PC-9 (cell line): ENCODE results near the gene PI4K2B. TPM values are rescaled to one million over a fixed set of nuclear protein-coding genes. Genes with fewer than 3 reads are reported as not detected.

Source experiments
- BruUV-seq: library from RNA; stranded (reverse); fragments of 400-500 nt; replicated peaks from 2 replicates; lab custom pipeline; 2021; lab: Mats Ljungman, UMichigan
- CTCF ChIA-PET: fragments of 300-600 bp; sonication (Branson Sonifier 250); formaldehyde crosslinking; loops from one replicate; lab custom pipeline; 2022; ENCODE audit warnings: antibody characterized with exemption; lab: Charles Lee
- POLR2A ChIA-PET: fragments of 300-600 bp; sonication (Branson Sonifier 250); formaldehyde crosslinking; loops from one replicate; lab custom pipeline; 2022; ENCODE audit warnings: antibody characterized with exemption; ENCODE audit not compliant: unreplicated experiment; lab: Charles Lee
- DNase-seq, 2 experiments: peaks; one replicate each; pipeline versions ENCODE4 v3.0.0 to v3.0.0-alpha.2; 2015 to 2022; ENCODE audit warnings: mixed read lengths in 1 of 2
- H2AFZ ChIP-seq: fragments of 200-600 bp; sonication (generic); 2 replicates; pipeline ENCODE4 v1.8.1; 2017; ENCODE audit warnings: antibody characterized with exemption
- H3F3A ChIP-seq: fragments of 200-600 bp; sonication (generic); 2 replicates; pipeline ENCODE4 v1.8.1; 2017; ENCODE audit warnings: antibody characterized with exemption, mild to moderate bottlenecking, low read depth; ENCODE audit not compliant: insufficient read depth
- H3K27ac ChIP-seq: fragments of 200-600 bp; sonication (generic); 2 replicates; pipeline ENCODE4 v1.6.1; 2016; ENCODE audit warnings: mixed run types
- H3K27me3 ChIP-seq: fragments of 200-600 bp; sonication (generic); 2 replicates; pipeline ENCODE4 v1.6.1; 2016; ENCODE audit warnings: low read depth, mixed run types; ENCODE audit not compliant: insufficient read depth
- H3K36me3 ChIP-seq: fragments of 200-600 bp; sonication (generic); 2 replicates; pipeline ENCODE4 v1.6.1; 2016; ENCODE audit warnings: low read depth, mixed run types
- H3K4me1 ChIP-seq: fragments of 200-600 bp; sonication (generic); replicated peaks from 2 replicates; pipeline ENCODE4 v1.6.1; 2016; ENCODE audit warnings: mixed run types; ENCODE audit not compliant: insufficient read depth
- H3K4me2 ChIP-seq: fragments of 200-600 bp; sonication (generic); 2 replicates; pipeline ENCODE4 v1.6.1; 2017; ENCODE audit warnings: mixed run types
- H3K4me3 ChIP-seq: fragments of 200-600 bp; sonication (generic); 2 replicates; pipeline ENCODE4 v1.6.1; 2016; ENCODE audit warnings: mixed run types
- H3K79me2 ChIP-seq: fragments of 200-600 bp; sonication (generic); 2 replicates; pipeline ENCODE4 v1.6.1; 2017; ENCODE audit warnings: low read depth, mixed run types
- H3K9me2 ChIP-seq: fragments of 200-600 bp; sonication (generic); 2 replicates; pipeline ENCODE4 v1.8.1; 2017; ENCODE audit warnings: mild to moderate bottlenecking; ENCODE audit not compliant: insufficient read depth
- H3K9me3 ChIP-seq: fragments of 200-600 bp; sonication (generic); 2 replicates; pipeline ENCODE4 v1.8.1; 2016; ENCODE audit warnings: low read depth; ENCODE audit not compliant: insufficient read depth
- H4K20me1 ChIP-seq: fragments of 200-600 bp; sonication (generic); 2 replicates; pipeline ENCODE4 v1.8.1; 2017; ENCODE audit not compliant: insufficient read depth
- CTCF ChIP-seq: fragments of 200-600 bp; sonication (generic); conservative IDR thresholded peaks from 2 replicates; pipeline ENCODE4 v1.6.1; 2017; ENCODE audit warnings: mixed run types, antibody characterized with exemption, mild to moderate bottlenecking, moderate library complexity
- EZH2 ChIP-seq: fragments of 200-600 bp; sonication (generic); IDR thresholded peaks from 2 replicates; pipeline ENCODE4 v1.8.0; 2017; ENCODE audit warnings: antibody characterized with exemption, low read depth
- intact Hi-C: fragments of 100-400 bp; cut with micrococcal nuclease; formaldehyde crosslinking; loops from one replicate; pipeline ENCODE4 v1.10.0; 2022; ENCODE audit not compliant: unreplicated experiment
- total RNA-seq: library from RNA; stranded (reverse); gene quantifications from 2 replicates; pipeline ENCODE4 v1.2.3, GENCODE V29; 2021

Gene PI4K2B
- total RNA-seq, 1 experiment from 2014 or later = 19.3 TPM

GRCh38 chr4:25306518-25307057 is 72.8 kb downstream of the PI4K2B start:
- Histone ChIP-seq H3K4me3 (no peak overlapping the region), H3K27me3 (no peaks in the 10 kb centered on the region), H3K79me2 (no peaks in the 10 kb centered on the region), H4K20me1 (no peaks in the 10 kb centered on the region), H3K36me3 (no peaks in the 10 kb centered on the region), H3K4me1 (no peaks in the 10 kb centered on the region), H2AFZ (no peak overlapping the region), H3K4me2 (no peak overlapping the region), H3K9me2 (no peaks in the 10 kb centered on the region), H3K9me3 (no peaks in the 10 kb centered on the region), H3F3A (no peaks in the 10 kb centered on the region), H3K27ac (no peak overlapping the region)
- ChIA-PET POLR2A (no interaction called here), CTCF (interaction anchor here (0.5 kb wide), 1 partner anchor 12 kb away, joined by 3 read pairs; no protein-coding TSS in a partner anchor)
- no TSS peak for BruUV-seq
- TF ChIP-seq CTCF = no peak
- TF ChIP-seq EZH2 = no peak
- intact Hi-C loops = no loop called here
- no peak for DNase-seq

GRCh38 chr4:25307596-25307995 is 73.8 kb downstream of the PI4K2B start:
- no peaks in the 10 kb centered on the region for H3F3A ChIP-seq
- no peak overlapping the region for H3K4me3 ChIP-seq
- no peaks in the 10 kb centered on the region for H3K9me2 ChIP-seq
- CTCF ChIA-PET = no interaction called here
- H3K27ac ChIP-seq = no peak overlapping the region
- no peaks in the 10 kb centered on the region for H3K27me3 ChIP-seq
- H3K79me2 ChIP-seq = no peaks in the 10 kb centered on the region
- intact Hi-C loops = no loop called here
- TF ChIP-seq EZH2 (no peak), CTCF (no peak)
- H4K20me1 ChIP-seq = no peaks in the 10 kb centered on the region
- no peak overlapping the region for H3K4me2 ChIP-seq
- H3K4me1 ChIP-seq = peaks cover 5% of the 10 kb centered on the region
- no peak overlapping the region for H2AFZ ChIP-seq
- no peaks in the 10 kb centered on the region for H3K36me3 ChIP-seq
- H3K9me3 ChIP-seq = 0 out of 2 replicates have a peak, but pooled peaks cover 3% of the 10 kb centered on the region
- POLR2A ChIA-PET = no interaction called here
- DNase-seq = no peak
- no TSS peak for BruUV-seq

GRCh38 chr4:25308306-25308705 is 74.5 kb downstream of the PI4K2B start:
- H3K9me2 ChIP-seq = no peaks in the 10 kb centered on the region
- ChIA-PET CTCF (no interaction called here), POLR2A (no interaction called here)
- H3K4me2 ChIP-seq = no peak overlapping the region
- no peak for TF ChIP-seq CTCF
- no peak for TF ChIP-seq EZH2
- H4K20me1 ChIP-seq = no peaks in the 10 kb centered on the region
- 0 out of 2 replicates have a peak, but pooled peaks cover 3% of the 10 kb centered on the region for H3K9me3 ChIP-seq
- H3K4me1 ChIP-seq = peaks cover 5% of the 10 kb centered on the region
- H3K36me3 ChIP-seq = no peaks in the 10 kb centered on the region
- H3F3A ChIP-seq = peaks cover 6% of the 10 kb centered on the region
- H3K79me2 ChIP-seq = no peaks in the 10 kb centered on the region
- intact Hi-C loops = no loop called here
- H2AFZ ChIP-seq = no peak overlapping the region
- H3K4me3 ChIP-seq = no peak overlapping the region
- no peak overlapping the region for H3K27ac ChIP-seq
- no peaks in the 10 kb centered on the region for H3K27me3 ChIP-seq
- no peak for DNase-seq
- BruUV-seq = no TSS peak
